ENCODE results near the gene TMPRSS12.
"Not testable (repeated sequence)": the region's sequence is repeated elsewhere in the genome, so short reads cannot be mapped to it uniquely, and the experiment has no call there.

Gene TMPRSS12

GRCh38 chr12:50859621-50860310 is 17.0 kb downstream of the TMPRSS12 start:
- no peak for DNase-seq

- no peak for DNase-seq
These were observed 19.6 kb downstream of the TMPRSS12 start for GRCh38 chr12:50862316-50862715.

- no peak for DNase-seq
These were observed 22.5 kb downstream of the TMPRSS12 start for GRCh38 chr12:50865266-50865665.

DNA sequence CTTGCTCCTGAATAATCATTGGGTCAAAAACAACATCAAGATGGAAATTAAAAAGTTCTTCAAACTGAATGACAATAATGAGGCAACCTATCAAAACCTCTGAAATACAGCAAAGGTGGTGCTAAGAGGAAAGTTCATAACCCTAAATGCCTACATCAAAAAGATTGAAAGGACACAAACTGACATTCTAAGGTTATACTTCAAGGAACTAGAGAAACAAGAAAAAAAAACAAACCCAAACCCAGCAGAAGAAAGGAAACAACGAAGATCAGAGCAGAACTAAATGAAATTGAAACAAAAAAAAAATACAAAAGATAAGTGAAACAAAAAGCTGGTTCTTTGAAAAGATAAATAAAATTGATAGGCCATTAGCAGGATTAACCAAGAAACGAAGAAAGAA is 26.2 kb downstream of the TMPRSS12 start:
- not testable (repeated sequence) for DNase-seq

GRCh38 chr12:50882563-50882962 is 39.8 kb downstream of the TMPRSS12 start:
- DNase-seq = no peak

DNA sequence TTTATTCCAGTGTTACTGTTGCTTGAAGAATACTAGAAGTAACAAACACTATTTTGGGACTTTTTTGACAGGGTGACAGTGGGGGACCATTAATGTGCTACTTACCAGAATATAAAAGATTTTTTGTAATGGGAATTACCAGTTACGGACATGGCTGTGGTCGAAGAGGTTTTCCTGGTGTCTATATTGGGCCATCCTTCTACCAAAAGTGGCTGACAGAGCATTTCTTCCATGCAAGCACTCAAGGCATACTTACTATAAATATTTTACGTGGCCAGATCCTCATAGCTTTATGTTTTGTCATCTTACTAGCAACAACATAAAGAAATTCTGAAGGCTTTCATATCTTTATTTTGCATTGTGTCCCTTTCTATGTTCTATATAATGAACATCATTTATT is 44.5 kb downstream of the TMPRSS12 start:
- no peak for DNase-seq

GRCh38 chr12:50888666-50889065 is 45.9 kb downstream of the TMPRSS12 start:
- DNase-seq = no peak

DNA sequence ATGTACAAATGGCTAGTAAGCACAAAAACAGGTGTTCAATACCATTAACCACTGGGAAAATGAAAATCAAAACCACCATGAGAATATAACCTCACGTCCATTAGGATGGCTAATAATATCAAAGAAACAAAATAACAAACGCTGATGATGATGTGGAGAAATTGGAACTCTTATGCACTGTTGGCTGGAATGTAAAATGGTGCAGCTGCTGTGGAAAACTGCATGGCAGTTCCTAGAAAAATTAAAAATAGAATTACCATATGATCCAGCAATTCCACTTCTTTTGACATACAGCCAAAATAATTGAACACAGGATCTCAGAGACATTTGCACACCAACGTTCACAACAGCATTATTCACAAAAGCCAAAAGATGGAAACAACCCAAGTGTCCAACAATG is 51.5 kb downstream of the TMPRSS12 start:
- DNase-seq = no peak

- DNase-seq = no peak
These were observed 59.0 kb downstream of the TMPRSS12 start for GRCh38 chr12:50901685-50902113.

GRCh38 chr12:50908479-50908878 is 65.8 kb downstream of the TMPRSS12 start:
- DNase-seq = not testable (repeated sequence)

GRCh38 chr12:50912361-50912760 is 69.6 kb downstream of the TMPRSS12 start:
- DNase-seq = not testable (repeated sequence)

DNA sequence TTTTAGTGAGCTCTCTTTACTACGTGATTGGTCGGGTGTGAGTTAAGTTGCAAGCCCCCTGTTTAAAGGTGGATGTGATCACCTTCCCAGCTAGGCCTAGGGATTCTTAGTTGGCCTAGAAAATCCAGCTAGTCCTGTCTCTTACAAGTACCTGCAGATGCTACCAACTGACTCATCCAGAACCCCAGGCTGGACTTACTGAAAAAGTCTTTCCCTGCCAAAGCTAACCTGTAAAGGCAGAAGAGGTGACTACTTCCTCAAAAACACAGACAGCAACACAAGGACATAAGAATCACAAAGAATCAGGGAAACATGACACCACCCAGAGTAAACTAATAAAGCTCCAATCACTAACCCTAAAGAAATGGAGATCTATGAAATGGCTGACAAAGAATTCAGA is 70.5 kb downstream of the TMPRSS12 start:
- no peak for DNase-seq

- DNase-seq = no peak
These were observed 72.3 kb downstream of the TMPRSS12 start for GRCh38 chr12:50914872-50915484.

- peak; percentile 17 for DNase-seq
These were observed 73.6 kb downstream of the TMPRSS12 start for GRCh38 chr12:50916292-50916691.

DNA sequence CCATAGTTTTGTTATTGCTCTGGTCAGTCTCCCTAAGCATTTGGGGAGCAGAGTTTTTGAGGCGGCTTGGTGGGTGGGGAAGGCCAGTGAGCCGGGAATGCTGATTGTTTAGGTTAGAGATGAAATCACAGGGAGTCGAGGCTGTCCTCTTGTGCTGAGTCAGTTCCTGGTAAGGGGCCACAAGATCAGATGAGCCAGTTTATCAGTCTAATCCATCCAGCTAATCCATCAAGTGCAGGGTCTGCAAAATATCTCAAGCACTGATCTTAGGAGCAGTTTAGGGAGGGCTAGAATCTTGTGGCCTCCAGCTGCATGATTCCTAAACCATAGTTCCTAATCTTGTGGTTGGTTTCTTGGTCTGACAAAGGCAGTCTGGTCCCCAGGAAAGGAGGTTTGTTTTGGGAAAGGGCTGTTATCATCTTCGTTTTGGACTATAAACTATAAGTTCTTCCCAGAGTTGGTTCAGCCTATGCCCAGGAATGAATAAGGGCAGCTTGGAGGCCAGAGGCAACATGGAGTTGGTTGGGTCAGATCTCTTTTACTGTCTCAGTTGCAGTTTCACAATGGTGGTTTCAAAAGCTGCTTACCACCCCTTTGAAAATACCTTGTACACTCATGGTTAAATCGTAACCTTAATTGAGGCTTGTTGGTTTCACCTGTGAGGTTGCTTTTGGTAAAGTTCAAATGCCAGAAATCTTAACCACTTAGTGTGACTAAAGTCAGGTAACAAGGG is 76.0 kb downstream of the TMPRSS12 start:
- DNase-seq = peak; percentile 13

GRCh38 chr12:50922820-50923219 is 80.1 kb downstream of the TMPRSS12 start:
- no peak for DNase-seq

DNA sequence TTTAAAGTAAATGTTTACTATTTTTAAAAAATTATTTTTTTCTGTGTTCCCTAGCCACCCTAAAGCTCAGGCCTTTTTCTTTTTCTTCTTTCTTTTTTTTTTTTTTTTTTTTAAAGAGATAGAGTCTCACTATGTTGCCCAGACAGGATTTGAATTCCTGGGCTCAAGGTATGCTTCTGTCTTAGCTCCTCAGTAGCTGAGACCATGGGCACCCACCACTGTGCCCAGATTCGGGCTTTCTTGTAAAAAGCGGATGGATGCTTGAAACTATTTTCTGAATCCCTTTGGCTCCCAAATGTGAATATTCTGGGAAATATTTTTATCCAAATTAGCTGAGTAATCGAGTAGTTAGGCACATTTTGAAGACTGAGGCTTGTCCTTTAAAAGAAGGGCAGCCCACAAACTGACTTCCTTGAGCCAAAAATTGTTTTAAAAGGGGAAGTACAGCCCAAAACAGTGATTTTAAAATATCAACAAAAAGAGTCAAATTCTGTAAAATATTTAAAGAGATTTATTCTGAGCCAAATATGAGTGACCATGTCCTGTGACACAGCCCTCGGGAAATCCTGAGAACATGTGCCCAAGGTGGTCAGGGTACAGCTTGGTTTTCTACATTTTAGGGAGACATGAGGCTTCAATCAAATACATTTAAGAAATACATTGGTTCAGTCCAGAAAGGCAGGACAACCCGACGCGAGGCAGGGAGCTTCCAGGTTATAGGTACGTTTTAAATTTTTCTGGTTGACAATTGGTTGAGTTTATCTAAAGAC is 80.8 kb downstream of the TMPRSS12 start:
- peak; percentile 60 for DNase-seq

- no peak for DNase-seq
These were observed 81.4 kb downstream of the TMPRSS12 start for GRCh38 chr12:50924131-50924438.

DNA sequence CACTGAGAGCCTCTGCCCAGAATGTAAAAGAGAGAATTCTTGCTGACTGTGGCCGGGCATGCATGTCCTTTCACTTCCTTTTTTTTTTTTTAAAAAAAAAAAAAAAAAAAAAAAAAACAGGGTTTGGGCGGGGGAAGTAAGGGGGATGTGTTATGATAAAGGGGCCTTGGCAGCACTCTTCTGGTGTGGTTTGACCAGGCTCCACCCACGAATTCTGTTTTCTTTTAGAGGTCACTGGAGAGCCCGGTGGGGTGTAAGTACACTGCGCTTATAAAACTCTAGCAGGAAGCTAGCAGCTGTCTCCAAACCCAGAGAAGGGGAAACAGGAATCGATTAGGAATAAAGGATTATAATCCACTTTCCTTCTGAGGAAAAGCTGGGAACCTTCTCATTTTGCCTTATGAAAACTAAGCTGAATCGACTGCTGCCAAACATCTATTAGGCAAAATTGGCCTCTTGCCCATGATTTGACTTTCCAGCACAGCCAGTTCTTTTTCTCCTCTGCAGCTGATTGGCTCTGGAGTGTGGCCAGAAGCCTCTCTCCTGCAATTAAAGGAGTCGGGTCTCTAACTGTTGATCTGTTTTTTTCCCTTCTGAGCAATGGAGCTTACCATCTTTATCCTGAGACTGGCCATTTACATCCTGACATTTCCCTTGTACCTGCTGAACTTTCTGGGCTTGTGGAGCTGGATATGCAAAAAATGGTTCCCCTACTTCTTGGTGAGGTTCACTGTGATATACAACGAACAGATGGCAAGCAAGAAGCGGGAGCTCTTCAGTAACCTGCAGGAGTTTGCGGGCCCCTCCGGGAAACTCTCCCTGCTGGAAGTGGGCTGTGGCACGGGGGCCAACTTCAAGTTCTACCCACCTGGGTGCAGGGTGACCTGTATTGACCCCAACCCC is 82.0 kb downstream of the TMPRSS12 start:
- peak; percentile 97 for DNase-seq

- DNase-seq = peak; percentile 59
These were observed 82.6 kb downstream of the TMPRSS12 start for GRCh38 chr12:50925342-50925651.

DNA sequence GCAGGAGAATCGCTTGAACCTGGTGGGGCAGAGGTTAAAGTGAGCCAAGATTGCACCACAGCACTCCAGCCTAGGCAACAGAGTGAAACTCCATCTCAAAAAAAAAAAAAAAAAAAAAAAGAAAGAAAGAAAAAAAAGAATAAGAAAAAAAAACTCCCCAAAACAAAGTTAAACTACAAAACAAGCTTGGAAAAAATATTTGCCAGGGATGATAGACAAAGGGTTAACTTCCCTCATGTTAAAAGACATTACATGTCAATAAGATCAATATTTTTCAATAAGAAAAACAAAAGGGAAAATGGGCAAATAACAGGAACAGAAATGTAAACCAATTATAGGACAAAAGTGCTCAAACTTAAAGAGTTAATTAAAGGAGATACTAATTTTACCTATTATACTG is 83.2 kb downstream of the TMPRSS12 start:
- DNase-seq = no peak

GRCh38 chr12:50926415-50926814 is 83.7 kb downstream of the TMPRSS12 start:
- no peak for DNase-seq

DNA sequence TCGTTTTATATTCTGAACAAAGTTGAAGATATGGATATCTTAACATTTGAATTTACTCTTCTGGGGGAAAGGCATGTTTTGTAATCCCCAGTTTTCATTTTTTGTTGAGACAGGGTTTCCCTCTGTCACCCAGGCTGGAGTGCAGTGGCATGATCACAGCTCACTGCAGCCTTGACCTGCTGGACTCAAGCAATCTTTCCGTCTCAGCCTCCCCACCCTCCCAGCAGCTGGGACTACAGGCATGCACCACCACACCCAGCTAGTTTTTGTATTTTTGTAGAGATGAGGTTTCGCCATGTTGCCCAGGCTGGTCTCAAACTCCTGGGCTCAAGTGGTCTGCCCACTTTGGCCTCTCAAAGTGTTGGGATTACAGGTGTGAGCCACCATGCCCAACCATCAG is 84.2 kb downstream of the TMPRSS12 start:
- DNase-seq = peak; percentile 26

Data from OCI-M1 (cell line).